Vagina (tissue), 2 donors: ENCODE data around the gene DTX2. TPM values are rescaled to one million over a fixed set of nuclear protein-coding genes. Genes with fewer than 3 reads are reported as not detected.
"Not testable (repeated sequence)": the region's sequence is repeated elsewhere in the genome, so short reads cannot be mapped to it uniquely, and the experiment has no call there.

Source experiments
- DNase-seq, 2 donors: peaks; one replicate each; pipeline ENCODE4 v3.0.0-alpha.2; 2017; ENCODE audit errors: extremely low spot score in 2 of 2
- H3K27ac ChIP-seq: fragments of 200-600 bp; sonication (generic); one replicate; pipeline ENCODE4 v1.5.1; 2019
- H3K27me3 ChIP-seq: fragments of 200-600 bp; sonication (generic); one replicate; pipeline ENCODE4 v1.5.1; 2019
- H3K36me3 ChIP-seq, 2 donors: fragments of 200-600 bp; sonication (generic); one replicate each; pipeline ENCODE4 v1.5.1; 2017 to 2019
- H3K4me1 ChIP-seq: fragments of 200-600 bp; sonication (generic); one replicate; pipeline ENCODE4 v1.5.1; 2019
- H3K4me3 ChIP-seq, 2 donors: fragments of 200-600 bp; sonication (generic); 1 replicate in 1 of 2; 2 replicates in 1 of 2; pipeline ENCODE4 v1.5.1; 2016 to 2019
- H3K9me3 ChIP-seq: fragments of 200-600 bp; sonication (generic); one replicate; pipeline ENCODE4 v1.5.1; 2019
- CTCF ChIP-seq, 3 experiments: fragments of 450-650 bp in 2 of 3; fragments of 200-600 bp in 1 of 3; sonication (generic) in 1 of 3; IDR thresholded peaks; one replicate each; pipeline ENCODE4 v1.5.1; 2017 to 2019; ENCODE audit warnings: antibody characterized with exemption in 3 of 3, mild to moderate bottlenecking in 2 of 3, moderate library complexity in 2 of 3
- POLR2A ChIP-seq, 2 donors: fragments of 450-650 bp; IDR thresholded peaks; one replicate each; pipeline ENCODE4 v1.6.1; 2017; ENCODE audit warnings: antibody characterized with exemption in 2 of 2, mild to moderate bottlenecking in 2 of 2, moderate library complexity in 2 of 2
- POLR2AphosphoS5 ChIP-seq, 2 donors: sonication (generic); formaldehyde crosslinking; IDR thresholded peaks; one replicate each; pipeline ENCODE4 v1.9.0; 2017; ENCODE audit warnings: antibody characterized with exemption in 2 of 2, mild to moderate bottlenecking in 2 of 2, low read depth in 1 of 2; ENCODE audit not compliant: insufficient read depth in 1 of 2
- intact Hi-C: fragments of 100-400 bp; cut with DNase I; formaldehyde crosslinking; loops from one replicate; pipeline ENCODE4 v1.15.1; 2023
- total RNA-seq: library from RNA; depleted of rRNA; stranded (reverse); fragments of >200 nt; gene quantifications from one replicate; pipeline ENCODE4 v1.2.3, GENCODE V29; 2016

DTX2 gene
- total RNA-seq, 1 donor from 2014 or later, result 78.3 TPM

GRCh38 chr7:76507723-76508406 lies 46.4 kb downstream of the DTX2 start:
- H3K36me3 ChIP-seq, result peaks cover 0 to 16% of the 10 kb centered on the region in 2 donors
- DNase-seq, result no peak
- no peaks in the 10 kb centered on the region for H3K9me3 ChIP-seq
- H3K27me3 ChIP-seq, result no peaks in the 10 kb centered on the region
- TF ChIP-seq CTCF (IDR thresholded peaks at IDR 0.05) (no peak), POLR2AphosphoS5 (IDR thresholded peaks at IDR 0.05; ENCODE audit: insufficient read depth in 1 of 2, low read depth in 1 of 2) (no peak), POLR2A (IDR thresholded peaks at IDR 0.05) (no peak)
- no peak overlapping the region for H3K27ac ChIP-seq
- peaks cover 12% of the 10 kb centered on the region for H3K4me1 ChIP-seq
- intact Hi-C loops, result no loop called here
- no peak overlapping the region for H3K4me3 ChIP-seq

GRCh38 chr7:76509931-76510877 lies 48.7 kb downstream of the DTX2 start, which contains the start of gene UPK3B:
UPK3B (plus strand) TSS chr7:76510552; CDS start chr7:76510653, 101 bp downstream.
- intact Hi-C loops, result no loop called here
- no peak within 1 kb of the TSS for H3K27ac ChIP-seq

GRCh38 chr7:76511200-76511910 lies 49.8 kb downstream of the DTX2 start:
- H3K36me3 ChIP-seq, H3K9me3 ChIP-seq, DNase-seq, H3K27me3 ChIP-seq, H3K27ac ChIP-seq, H3K4me3 ChIP-seq, intact Hi-C loops: not testable (repeated sequence)
- peaks cover 19% of the 10 kb centered on the region for H3K4me1 ChIP-seq

More at GRCh38 chr7:76509931-76510877, 48.7 kb downstream of the DTX2 start, which contains the start of gene UPK3B:
- no peak for TF ChIP-seq POLR2A (IDR thresholded peaks at IDR 0.05)
- no peak for TF ChIP-seq CTCF (IDR thresholded peaks at IDR 0.05)
- TF ChIP-seq POLR2AphosphoS5 (IDR thresholded peaks at IDR 0.05; ENCODE audit: insufficient read depth in 1 of 2, low read depth in 1 of 2), result no peak
- Histone ChIP-seq H3K9me3 (no peaks in the 10 kb centered on the region), H3K4me3 (no peak within 1 kb of the TSS), H3K36me3 (peaks cover 0 to 10% of the 10 kb centered on the region in 2 donors), H3K4me1 (peaks cover 19% of the 10 kb centered on the region), H3K27me3 (no peaks in the 10 kb centered on the region)
- peak in 1 of 2 donors; percentile 85 for DNase-seq

GRCh38 chr7:76511911-76512885 lies 50.7 kb downstream of the DTX2 start:
- H3K36me3 ChIP-seq, H3K9me3 ChIP-seq, DNase-seq, H3K4me3 ChIP-seq, H3K27me3 ChIP-seq, intact Hi-C loops, H3K27ac ChIP-seq: not testable (repeated sequence)
- H3K4me1 ChIP-seq, result peaks cover 19% of the 10 kb centered on the region

GRCh38 chr7:76512941-76513816 lies 51.7 kb downstream of the DTX2 start:
- no peaks in the 10 kb centered on the region for H3K27me3 ChIP-seq
- H3K4me3 ChIP-seq, result no peak overlapping the region
- DNase-seq, result peak in 1 of 2 donors; percentile 92
- no peaks in the 10 kb centered on the region for H3K9me3 ChIP-seq
- no peak overlapping the region for H3K27ac ChIP-seq
- intact Hi-C loops, result no loop called here
- TF ChIP-seq POLR2AphosphoS5 (IDR thresholded peaks at IDR 0.05; ENCODE audit: insufficient read depth in 1 of 2, low read depth in 1 of 2) (no peak), POLR2A (IDR thresholded peaks at IDR 0.05) (no peak), CTCF (IDR thresholded peaks at IDR 0.05) (no peak)
- H3K36me3 ChIP-seq, result no peaks in the 10 kb centered on the region
- peaks cover 19% of the 10 kb centered on the region for H3K4me1 ChIP-seq
